GM21786 (cell line): ENCODE results near the gene MSANTD1.

Experiments used
- ATAC-seq: cut with Tn5 transposase; IDR thresholded peaks from one replicate; pipeline ENCODE4 v1.9.1; 2021; ENCODE audit not compliant: unreplicated experiment

MSANTD1 gene

DNA sequence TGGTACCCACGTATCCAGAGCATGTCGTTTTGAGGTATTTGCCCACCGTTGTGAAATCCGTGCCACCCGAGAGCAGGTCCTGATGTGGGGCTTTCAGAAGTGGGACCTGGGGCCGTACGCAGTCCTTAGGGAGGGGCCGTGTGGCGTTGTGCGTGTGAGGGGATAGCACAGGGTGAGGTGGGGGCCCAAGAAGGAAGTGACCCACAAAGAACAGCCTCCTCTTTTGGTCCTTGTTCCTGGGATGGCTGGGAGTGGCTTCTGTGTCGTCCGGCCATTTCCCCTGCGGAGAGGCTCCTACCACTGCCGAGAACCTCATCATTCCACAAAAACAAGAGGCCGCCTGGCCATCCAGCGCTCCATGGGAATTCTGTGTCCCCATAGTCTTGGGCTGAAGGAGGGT is 17.0 kb upstream of the MSANTD1 start:
- ATAC-seq = no peak

DNA sequence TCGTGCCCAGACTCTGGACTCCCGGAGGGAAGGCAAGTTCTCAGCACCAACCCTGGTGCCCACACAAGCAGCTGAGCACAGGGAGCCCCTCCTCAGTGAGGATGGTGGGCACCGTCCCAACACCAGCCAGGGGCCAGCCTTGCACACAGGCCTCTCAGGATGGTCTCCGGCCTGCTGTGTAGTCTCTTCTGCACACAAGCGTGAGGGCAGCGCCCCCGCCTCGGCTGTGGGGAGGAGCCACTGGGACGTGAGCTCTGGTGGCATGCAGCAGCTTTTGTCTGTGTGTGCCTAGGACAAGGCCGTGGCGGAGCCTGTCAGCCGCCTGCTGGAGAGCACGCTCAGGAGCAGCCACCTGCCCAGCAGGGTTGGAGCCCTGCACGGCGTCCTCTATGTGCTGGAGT is 16.1 kb upstream of the MSANTD1 start:
- ATAC-seq = no peak

DNA sequence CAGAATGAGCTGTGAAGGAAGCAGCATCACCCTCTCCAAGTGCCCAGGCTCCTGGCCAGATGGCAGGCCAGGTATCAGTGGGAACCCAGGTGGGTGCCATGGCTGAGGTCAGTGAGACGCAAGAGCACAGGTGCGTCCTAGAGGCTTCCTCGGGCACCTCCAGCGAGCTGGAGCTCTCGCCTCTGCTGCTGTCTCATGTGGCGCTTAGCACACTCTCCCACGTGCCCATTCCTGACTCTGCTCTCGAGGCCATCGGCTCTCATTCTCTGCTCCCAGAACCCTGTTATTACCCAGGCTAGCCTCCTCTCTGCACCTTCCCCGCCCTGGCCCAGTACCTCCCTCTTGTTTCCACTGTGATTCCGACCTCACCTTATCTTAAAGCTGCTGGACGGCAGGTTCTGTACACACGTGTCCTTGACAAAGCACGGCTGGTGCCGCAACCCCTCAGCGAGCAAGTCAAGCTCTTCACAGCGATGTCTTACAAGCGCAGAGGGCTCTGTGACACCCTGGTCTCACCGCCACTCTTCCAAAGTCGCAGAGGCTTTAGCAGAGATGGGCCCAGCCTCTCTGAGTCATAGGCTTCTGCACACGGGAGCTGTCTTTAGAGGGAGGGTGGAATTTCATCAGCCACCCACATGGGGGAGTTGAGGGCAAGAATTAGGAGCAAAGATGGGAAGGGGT is 15.4 kb upstream of the MSANTD1 start:
- ATAC-seq = no peak

DNA sequence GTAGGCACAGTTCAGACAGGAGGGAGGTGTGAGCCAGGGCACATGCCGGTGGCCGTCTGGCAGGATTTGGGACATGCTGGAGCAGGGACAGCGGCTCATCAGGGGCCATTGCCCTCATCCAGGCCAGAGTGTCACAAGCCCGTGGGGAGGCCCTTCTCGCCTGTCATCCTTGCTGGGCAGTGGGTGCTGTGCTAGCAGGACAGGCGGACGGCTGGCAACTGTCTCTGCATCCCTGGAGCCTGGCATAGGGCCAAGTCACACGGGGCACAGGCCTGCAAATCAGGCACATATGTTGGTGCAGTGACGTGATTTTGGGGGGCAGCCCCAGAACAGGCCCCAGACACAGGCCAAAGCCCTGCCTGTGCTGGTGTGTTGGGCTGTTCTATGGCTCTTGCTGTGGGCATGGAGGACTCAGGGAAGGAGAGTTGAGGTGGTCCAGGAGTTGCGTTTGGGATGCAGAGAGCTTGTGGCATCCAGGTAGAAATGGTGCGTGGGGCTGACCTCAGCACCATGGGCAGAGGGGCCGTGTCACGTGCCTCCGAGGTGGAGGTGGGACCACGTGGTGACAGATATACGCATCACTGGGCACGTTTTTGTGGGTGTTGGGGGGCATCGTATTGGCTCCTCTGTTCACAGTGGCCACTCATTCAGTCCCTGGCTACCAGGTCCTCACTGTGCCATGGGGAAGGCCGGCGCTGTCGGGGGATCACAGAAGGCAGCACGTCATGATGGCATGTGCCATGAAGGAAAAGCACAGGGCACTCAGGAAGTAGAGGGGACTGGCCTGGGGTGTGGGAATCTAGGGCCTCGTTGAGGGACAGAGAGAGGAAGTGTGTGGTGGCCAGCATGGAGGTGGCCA is 14.6 kb upstream of the MSANTD1 start:
- no peak for ATAC-seq

DNA sequence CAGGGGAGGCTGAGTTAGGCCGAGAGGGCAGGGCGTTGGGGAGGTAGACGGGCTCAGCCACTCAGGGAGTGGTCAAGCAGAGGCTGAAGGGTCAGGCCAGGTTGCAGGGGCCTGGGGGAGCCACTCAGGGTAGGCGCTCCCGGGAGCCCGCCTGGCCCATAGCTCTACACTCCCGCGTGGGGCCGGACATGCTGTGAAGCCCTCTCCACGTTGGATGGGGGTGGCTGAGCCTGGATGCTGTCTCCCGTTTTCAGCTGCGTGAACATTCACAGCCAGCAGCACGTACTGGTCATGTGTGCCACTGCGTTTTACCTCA is 14.0 kb upstream of the MSANTD1 start:
- no peak for ATAC-seq

DNA sequence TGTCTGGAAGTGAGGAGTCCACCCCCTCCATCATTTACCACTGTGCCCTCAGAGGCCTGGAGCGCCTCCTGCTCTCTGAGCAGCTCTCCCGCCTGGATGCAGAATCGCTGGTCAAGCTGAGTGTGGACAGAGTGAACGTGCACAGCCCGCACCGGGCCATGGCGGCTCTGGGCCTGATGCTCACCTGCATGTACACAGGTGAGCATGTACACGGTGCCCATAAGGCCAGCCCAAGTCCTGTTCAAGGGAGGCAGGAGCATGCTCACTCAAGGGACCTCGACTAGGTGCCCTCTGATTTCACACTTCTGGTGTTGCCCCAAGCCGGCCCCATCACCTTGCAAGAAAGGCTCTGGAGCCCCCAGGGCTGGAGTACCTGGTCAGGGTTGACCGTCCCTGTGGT is 13.4 kb upstream of the MSANTD1 start:
- ATAC-seq = no peak

DNA sequence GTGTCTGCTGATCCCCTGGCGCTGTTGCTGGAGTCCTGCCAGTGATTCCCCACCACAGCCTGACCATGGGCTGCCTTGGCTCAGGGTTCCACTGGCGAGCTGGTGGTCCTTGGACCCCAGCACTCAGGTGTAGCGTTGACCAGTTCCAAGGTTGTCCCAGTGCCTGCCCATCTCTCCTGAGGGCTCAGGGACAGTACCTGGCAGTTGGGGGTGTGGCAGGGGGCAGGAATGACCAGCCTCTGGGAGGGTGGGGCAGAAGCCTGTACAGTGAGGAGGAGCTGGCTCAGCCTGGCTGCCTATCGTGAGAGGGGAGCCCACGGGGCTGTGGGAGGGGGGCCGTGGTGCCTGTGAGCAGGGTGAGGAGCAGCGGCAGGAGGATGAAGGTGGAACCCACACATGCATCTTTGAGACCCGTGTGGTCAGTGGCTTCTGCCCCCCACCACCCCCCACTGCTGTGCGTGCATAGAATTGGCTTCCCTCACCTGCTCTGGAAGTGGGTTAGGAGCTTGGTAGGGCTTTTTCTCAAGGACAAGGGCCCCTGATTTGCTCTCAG is 12.6 kb upstream of the MSANTD1 start:
- no peak for ATAC-seq

DNA sequence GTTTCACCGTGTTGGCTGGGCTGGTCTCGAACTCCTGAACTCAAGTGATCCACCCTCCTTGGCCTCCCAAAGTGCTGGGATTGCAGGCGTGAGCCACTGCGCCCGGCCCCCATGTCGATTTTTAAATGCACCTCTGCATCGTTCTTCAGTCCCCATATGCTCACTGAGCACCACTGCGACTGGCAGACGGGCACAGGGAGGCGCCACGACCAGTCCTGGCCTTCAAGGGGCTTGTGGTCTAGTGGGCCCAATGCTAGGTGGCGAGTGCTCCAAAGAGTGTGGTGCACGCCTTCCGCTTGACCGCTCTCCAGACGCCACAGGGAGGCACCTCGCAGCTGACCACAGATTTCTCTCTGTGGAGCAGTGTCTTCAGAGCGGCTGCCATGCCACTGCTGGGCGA is 11.7 kb upstream of the MSANTD1 start:
- ATAC-seq = no peak

DNA sequence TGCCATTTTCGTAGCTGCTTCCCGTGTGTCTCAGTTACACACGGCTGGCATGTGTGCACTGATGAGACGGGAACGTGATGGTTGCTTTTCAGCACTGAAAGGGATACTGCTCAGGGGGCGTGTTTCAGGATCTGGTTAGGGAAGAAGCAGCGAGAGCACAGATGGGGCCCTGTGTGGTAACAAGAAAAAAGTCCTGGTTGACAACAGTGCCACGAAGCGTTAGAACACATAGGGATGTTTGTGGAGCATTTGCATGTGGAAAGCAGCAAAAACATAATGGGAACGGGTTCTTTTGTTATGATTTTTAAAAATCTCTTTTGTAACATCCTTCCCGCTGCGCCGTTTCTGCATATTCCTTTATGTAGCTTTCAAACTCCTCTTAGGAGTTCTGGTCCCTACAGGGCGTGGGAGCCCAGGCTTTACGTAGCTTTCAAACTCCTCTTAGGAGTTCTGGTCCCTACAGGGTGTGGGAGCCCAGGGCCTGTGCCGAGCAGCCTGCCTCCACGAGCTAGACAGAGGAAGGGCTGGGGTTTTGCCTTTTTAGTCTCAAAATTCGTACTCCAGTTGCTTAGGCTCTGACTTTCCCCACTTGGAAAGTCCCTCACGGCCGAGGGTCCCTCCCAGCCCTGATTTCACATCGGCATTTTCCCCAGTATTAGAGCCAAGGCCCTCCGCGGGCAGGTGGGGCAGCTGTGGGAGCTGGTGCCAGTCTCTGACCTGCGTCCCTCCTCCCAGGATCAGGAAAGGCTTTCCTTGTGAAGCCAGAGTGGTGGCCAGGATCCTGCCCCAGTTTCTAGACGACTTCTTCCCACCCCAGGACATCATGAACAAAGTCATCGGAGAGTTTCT is 11.0 kb upstream of the MSANTD1 start:
- no peak for ATAC-seq

DNA sequence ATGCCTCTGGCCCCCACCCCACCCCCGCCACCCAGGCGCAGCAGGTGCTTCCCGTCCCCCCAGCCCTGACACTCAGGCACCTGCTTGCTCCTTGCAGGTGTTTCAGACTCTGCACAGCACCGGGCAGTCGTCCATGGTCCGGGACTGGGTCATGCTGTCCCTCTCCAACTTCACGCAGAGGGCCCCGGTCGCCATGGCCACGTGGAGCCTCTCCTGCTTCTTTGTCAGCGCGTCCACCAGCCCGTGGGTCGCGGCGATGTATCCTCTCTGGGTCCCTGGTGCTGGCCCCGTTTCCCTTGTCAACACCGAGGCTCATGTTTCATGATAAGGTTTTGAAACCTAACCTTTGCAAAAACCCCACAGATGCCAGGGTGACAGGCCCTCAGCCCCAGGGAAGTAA is 10.2 kb upstream of the MSANTD1 start:
- ATAC-seq = no peak

DNA sequence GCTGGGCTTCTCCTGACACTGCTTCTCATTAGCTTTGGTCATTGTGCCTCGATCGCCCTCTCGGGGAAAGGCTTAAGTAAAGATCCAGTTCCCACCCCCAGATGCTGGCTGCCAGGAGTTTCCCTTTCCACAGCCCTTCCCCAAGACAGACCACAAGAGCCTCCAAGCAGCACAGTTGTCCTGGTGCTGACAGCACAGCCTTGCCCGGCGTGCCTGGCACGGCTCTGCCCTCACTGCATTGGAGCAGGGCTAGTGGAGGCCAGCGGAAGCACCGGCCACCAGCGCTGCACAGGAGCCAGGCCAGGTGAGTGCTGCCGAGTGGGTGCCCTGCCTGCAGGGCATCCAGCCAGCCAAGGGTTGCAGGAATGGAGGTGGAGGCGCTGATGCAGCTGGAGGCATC is 9.7 kb upstream of the MSANTD1 start:
- no peak for ATAC-seq

DNA sequence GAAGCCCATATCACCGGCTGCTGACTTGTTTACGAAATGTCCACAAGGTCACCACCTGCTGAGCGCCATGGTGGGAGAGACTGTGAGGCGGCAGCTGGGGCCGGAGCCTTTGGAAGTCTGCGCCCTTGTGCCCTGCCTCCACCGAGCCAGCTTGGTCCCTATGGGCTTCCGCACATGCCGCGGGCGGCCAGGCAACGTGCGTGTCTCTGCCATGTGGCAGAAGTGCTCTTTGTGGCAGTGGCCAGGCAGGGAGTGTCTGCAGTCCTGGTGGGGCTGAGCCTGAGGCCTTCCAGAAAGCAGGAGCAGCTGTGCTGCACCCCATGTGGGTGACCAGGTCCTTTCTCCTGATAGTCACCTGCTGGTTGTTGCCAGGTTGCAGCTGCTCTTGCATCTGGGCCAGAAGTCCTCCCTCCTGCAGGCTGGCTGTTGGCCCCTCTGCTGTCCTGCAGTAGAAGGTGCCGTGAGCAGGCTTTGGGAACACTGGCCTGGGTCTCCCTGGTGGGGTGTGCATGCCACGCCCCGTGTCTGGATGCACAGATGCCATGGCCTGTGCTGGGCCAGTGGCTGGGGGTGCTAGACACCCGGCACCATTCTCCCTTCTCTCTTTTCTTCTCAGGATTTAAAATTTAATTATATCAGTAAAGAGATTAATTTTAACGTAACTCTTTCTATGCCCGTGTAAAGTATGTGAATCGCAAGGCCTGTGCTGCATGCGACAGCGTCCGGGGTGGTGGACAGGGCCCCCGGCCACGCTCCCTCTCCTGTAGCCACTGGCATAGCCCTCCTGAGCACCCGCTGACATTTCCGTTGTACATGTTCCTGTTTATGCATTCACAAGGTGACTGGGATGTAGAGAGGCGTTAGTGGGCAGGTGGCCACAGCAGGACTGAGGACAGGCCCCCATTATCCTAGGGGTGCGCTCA is 8.7 kb upstream of the MSANTD1 start:
- ATAC-seq = no peak

DNA sequence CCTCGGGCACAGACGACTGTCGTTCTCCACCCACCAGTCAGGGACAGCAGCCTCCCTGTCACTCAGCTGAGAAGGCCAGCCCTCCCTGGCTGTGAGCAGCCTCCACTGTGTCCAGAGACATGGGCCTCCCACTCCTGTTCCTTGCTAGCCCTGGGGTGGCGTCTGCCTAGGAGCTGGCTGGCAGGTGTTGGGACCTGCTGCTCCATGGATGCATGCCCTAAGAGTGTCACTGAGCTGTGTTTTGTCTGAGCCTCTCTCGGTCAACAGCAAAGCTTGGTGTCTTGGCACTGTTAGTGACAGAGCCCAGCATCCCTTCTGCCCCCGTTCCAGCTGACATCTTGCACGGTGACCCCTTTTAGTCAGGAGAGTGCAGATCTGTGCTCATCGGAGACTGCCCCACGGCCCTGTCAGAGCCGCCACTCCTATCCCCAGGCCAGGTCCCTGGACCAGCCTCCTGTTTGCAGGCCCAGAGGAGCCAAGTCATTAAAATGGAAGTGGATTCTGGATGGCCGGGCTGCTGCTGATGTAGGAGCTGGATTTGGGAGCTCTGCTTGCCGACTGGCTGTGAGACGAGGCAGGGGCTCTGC is 7.9 kb upstream of the MSANTD1 start:
- ATAC-seq = no peak

DNA sequence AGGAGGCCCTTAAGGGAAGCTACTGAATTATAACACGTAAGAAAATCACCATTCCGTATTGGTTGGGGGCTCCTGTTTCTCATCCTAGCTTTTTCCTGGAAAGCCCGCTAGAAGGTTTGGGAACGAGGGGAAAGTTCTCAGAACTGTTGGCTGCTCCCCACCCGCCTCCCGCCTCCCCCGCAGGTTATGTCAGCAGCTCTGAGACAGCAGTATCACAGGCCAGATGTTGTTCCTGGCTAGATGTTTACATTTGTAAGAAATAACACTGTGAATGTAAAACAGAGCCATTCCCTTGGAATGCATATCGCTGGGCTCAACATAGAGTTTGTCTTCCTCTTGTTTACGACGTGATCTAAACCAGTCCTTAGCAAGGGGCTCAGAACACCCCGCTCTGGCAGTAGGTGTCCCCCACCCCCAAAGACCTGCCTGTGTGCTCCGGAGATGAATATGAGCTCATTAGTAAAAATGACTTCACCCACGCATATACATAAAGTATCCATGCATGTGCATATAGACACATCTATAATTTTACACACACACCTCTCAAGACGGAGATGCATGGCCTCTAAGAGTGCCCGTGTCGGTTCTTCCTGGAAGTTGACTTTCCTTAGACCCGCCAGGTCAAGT is 6.9 kb upstream of the MSANTD1 start:
- no peak for ATAC-seq

DNA sequence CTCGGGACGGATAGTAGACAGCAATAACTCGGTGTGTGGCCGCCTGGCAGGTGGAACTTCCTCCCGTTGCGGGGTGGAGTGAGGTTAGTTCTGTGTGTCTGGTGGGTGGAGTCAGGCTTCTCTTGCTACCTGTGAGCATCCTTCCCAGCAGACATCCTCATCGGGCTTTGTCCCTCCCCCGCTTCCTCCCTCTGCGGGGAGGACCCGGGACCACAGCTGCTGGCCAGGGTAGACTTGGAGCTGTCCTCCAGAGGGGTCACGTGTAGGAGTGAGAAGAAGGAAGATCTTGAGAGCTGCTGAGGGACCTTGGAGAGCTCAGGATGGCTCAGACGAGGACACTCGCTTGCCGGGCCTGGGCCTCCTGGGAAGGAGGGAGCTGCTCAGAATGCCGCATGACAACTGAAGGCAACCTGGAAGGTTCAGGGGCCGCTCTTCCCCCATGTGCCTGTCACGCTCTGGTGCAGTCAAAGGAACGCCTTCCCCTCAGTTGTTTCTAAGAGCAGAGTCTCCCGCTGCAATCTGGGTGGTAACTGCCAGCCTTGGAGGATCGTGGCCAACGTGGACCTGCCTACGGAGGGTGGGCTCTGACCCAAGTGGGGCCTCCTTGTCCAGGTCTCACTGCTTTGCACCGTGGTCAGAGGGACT is 5.7 kb upstream of the MSANTD1 start:
- no peak for ATAC-seq

DNA sequence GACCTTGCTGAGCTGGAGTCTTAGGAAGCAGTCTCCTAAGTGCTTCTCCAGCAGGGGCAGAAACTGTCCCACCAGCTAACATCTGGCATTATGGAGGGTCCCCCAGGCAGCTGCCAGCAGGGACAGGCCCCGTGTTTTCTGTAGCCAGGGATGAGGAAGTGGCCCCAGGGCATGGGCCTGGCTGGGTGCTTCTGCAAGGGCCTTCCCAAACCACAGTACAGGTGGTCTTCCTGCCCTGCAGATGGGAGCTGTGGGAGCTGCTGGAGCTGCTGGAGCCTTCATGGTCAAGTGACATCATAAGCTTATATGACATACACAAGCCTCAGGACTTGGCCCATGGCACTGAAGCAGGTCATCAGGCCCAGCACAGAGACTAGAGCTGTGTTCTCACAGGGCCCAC is 5.0 kb upstream of the MSANTD1 start:
- ATAC-seq = no peak

DNA sequence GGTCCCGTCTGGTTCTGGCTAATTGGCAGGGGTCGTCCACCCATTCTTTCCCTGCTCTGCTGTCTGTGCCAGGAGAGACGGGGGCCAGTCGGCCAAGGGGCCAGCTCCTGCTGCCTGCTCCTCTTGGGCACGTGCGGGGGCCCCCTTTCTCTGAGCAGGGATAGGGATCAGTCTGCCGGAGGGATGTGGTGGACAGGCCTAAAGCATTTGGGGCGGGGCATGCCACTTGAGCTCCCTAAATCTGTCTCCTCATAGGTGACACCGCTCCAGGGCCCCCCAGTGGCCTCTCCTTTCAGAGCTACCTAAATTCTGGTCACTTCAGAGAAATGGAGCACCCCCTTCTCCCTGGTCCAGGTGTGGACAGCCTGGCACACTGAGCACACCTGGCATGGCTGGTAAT is 4.2 kb upstream of the MSANTD1 start:
- ATAC-seq = no peak

DNA sequence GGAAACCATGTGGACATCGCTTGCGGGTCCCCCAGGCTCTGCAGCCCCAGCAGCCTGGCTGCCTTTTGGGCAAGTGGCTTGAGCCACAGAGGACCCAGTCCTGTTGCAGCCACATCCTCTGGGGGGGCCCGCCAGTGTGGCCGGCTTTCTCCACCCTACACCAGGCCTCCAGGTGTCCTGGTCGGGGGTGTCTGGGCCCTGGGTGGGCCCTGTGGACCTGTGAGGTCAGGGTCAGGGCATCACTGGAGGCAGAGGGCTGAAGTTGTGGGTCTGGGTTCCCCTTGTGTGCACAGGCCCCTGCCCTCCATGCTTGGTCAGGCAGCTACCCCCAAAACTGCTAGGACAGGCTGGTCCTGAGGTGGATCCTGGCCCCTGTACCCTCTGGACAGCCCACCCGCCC is 3.3 kb upstream of the MSANTD1 start:
- no peak for ATAC-seq
